ENCODE results near the gene SLC25A21. TPM values are rescaled to one million over a fixed set of nuclear protein-coding genes. Genes with fewer than 3 reads are reported as not detected.

SLC25A21 gene
- total and polyA plus RNA-seq, 4 experiments from 2014 or later: not detected

- Histone ChIP-seq H3K4me1 (ENCODE audit: insufficient read depth, low read length) (no peaks in the 10 kb centered on the region), H3K27ac (ENCODE audit: low read depth, low read length) (no peak overlapping the region), H3K27me3 (ENCODE audit: insufficient read depth, low read length) (no peaks in the 10 kb centered on the region), H3K36me3 (ENCODE audit: insufficient read depth, low read length) (no peaks in the 10 kb centered on the region), H3K4me3 (ENCODE audit: low read length in 2 of 2) (no peak overlapping the region), H3K9me3 (ENCODE audit: control insufficient read depth in 1 of 2, low read length in 2 of 2) (no peaks in the 10 kb centered on the region)
- ChIA-PET POLR2A (ENCODE audit: partially characterized antibody) (no interaction called here), CTCF (ENCODE audit: partially characterized antibody) (no interaction called here)
- Mint-ChIP-seq H3K36me3 (no peaks in the 10 kb centered on the region), H3K4me3 (no peak overlapping the region), H3K9me3 (peaks cover 0 to 16% (median 9%) of the 10 kb centered on the region in 8 donors), H3K27ac (no peak overlapping the region), H3K27me3 (no peaks in the 10 kb centered on the region), H3K4me1 (no peaks in the 10 kb centered on the region)
- intact Hi-C loops (cut with micrococcal nuclease): no loop called here
- no peak for DNase-seq
Measured at GRCh38 chr14:36756226-36756625, 416.2 kb downstream of the SLC25A21 start.

GRCh38 chr14:36755756-36756155 lies 416.6 kb downstream of the SLC25A21 start:
- no peaks in the 10 kb centered on the region for H3K36me3 ChIP-seq (ENCODE audit: insufficient read depth, low read length)
- H3K27ac ChIP-seq (ENCODE audit: low read depth, low read length): no peak overlapping the region
- H3K9me3 ChIP-seq (ENCODE audit: control insufficient read depth in 1 of 2, low read length in 2 of 2): no peaks in the 10 kb centered on the region
- H3K9me3 Mint-ChIP-seq: peaks cover 0 to 16% (median 9%) of the 10 kb centered on the region in 8 donors
- no peaks in the 10 kb centered on the region for H3K36me3 Mint-ChIP-seq
- POLR2A ChIA-PET (ENCODE audit: partially characterized antibody): no interaction called here
- no peaks in the 10 kb centered on the region for H3K27me3 Mint-ChIP-seq
- H3K4me1 Mint-ChIP-seq: no peaks in the 10 kb centered on the region
- CTCF ChIA-PET (ENCODE audit: partially characterized antibody): no interaction called here
- H3K27me3 ChIP-seq (ENCODE audit: insufficient read depth, low read length): no peaks in the 10 kb centered on the region
- no peak overlapping the region for H3K27ac Mint-ChIP-seq
- H3K4me3 Mint-ChIP-seq: no peak overlapping the region
- intact Hi-C loops (cut with micrococcal nuclease): no loop called here
- no peak overlapping the region for H3K4me3 ChIP-seq (ENCODE audit: low read length in 2 of 2)
- no peaks in the 10 kb centered on the region for H3K4me1 ChIP-seq (ENCODE audit: insufficient read depth, low read length)
- DNase-seq: no peak

GRCh38 chr14:36751920-36752319 lies 420.5 kb downstream of the SLC25A21 start:
- Histone ChIP-seq H3K4me3 (ENCODE audit: low read length in 2 of 2) (no peak overlapping the region), H3K9me3 (ENCODE audit: control insufficient read depth in 1 of 2, low read length in 2 of 2) (no peaks in the 10 kb centered on the region), H3K36me3 (ENCODE audit: insufficient read depth, low read length) (no peaks in the 10 kb centered on the region), H3K27me3 (ENCODE audit: insufficient read depth, low read length) (no peaks in the 10 kb centered on the region), H3K27ac (ENCODE audit: low read depth, low read length) (no peak overlapping the region), H3K4me1 (ENCODE audit: insufficient read depth, low read length) (no peaks in the 10 kb centered on the region)
- Mint-ChIP-seq H3K27me3 (no peaks in the 10 kb centered on the region), H3K4me1 (no peaks in the 10 kb centered on the region), H3K9me3 (peaks cover 0 to 13% (median 9%) of the 10 kb centered on the region in 8 donors), H3K27ac (no peak overlapping the region), H3K36me3 (no peaks in the 10 kb centered on the region), H3K4me3 (no peak overlapping the region)
- DNase-seq: no peak
- intact Hi-C loops (cut with micrococcal nuclease): no loop called here
- POLR2A ChIA-PET (ENCODE audit: partially characterized antibody): no interaction called here
- CTCF ChIA-PET (ENCODE audit: partially characterized antibody): no interaction called here

DNA sequence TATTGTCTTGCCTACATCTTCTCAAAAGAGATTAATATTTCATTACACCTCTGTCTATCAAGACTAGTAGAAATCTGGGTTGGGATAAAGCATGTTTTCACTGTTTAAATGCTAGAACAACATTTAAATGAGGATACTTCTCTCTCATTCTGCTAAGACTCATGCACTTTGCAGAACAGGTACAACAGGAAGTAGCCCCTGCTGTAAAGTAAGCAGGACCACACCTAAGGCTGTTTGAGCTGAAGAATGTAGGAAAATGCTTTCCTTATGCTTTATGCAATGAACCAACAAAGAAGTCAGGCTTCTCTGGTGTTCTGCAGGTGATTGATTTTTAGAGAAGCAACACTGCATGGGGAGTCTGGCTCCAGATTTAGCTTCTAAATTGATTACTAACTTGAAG lies 421.3 kb downstream of the SLC25A21 start:
- Mint-ChIP-seq H3K4me1 (no peaks in the 10 kb centered on the region), H3K36me3 (no peaks in the 10 kb centered on the region), H3K27me3 (no peaks in the 10 kb centered on the region), H3K9me3 (peaks cover 2 to 13% (median 7%) of the 10 kb centered on the region in 8 donors), H3K27ac (no peak overlapping the region), H3K4me3 (no peak overlapping the region)
- Histone ChIP-seq H3K27me3 (ENCODE audit: insufficient read depth, low read length) (no peaks in the 10 kb centered on the region), H3K4me3 (ENCODE audit: low read length in 2 of 2) (no peak overlapping the region), H3K4me1 (ENCODE audit: insufficient read depth, low read length) (no peaks in the 10 kb centered on the region), H3K36me3 (ENCODE audit: insufficient read depth, low read length) (no peaks in the 10 kb centered on the region), H3K27ac (ENCODE audit: low read depth, low read length) (no peak overlapping the region), H3K9me3 (ENCODE audit: control insufficient read depth in 1 of 2, low read length in 2 of 2) (no peaks in the 10 kb centered on the region)
- POLR2A ChIA-PET (ENCODE audit: partially characterized antibody): no interaction called here
- DNase-seq: no peak
- intact Hi-C loops (cut with micrococcal nuclease): no loop called here
- CTCF ChIA-PET (ENCODE audit: partially characterized antibody): no interaction called here

DNA sequence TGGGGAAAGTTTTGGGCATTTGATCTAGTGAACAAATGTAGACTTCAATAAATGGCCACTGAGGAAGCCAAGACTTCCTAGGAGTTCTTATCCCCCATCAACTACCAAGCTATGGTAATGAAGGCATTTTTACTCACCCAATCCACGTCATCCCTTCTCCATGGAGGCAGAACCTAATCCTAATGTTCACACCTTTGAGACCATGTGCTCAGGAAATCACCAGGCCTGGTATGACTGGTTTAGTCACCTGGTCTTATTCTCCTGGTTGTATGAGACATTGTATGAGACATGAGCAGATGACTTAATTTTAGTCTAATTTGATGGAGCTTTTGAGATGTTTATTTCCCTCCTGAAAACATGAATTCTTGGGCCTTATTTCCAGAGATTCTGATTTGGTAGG lies 422.2 kb downstream of the SLC25A21 start:
- Histone ChIP-seq H3K9me3 (ENCODE audit: control insufficient read depth in 1 of 2, low read length in 2 of 2) (no peaks in the 10 kb centered on the region), H3K27ac (ENCODE audit: low read depth, low read length) (no peak overlapping the region), H3K36me3 (ENCODE audit: insufficient read depth, low read length) (no peaks in the 10 kb centered on the region), H3K27me3 (ENCODE audit: insufficient read depth, low read length) (no peaks in the 10 kb centered on the region), H3K4me1 (ENCODE audit: insufficient read depth, low read length) (no peaks in the 10 kb centered on the region), H3K4me3 (ENCODE audit: low read length in 2 of 2) (no peak overlapping the region)
- Mint-ChIP-seq H3K27ac (no peak overlapping the region), H3K36me3 (no peaks in the 10 kb centered on the region), H3K9me3 (peaks cover 2 to 13% (median 7%) of the 10 kb centered on the region in 8 donors), H3K4me1 (no peaks in the 10 kb centered on the region), H3K4me3 (no peak overlapping the region), H3K27me3 (no peaks in the 10 kb centered on the region)
- CTCF ChIA-PET (ENCODE audit: partially characterized antibody): no interaction called here
- intact Hi-C loops (cut with micrococcal nuclease): no loop called here
- no peak for DNase-seq
- POLR2A ChIA-PET (ENCODE audit: partially characterized antibody): no interaction called here

DNA sequence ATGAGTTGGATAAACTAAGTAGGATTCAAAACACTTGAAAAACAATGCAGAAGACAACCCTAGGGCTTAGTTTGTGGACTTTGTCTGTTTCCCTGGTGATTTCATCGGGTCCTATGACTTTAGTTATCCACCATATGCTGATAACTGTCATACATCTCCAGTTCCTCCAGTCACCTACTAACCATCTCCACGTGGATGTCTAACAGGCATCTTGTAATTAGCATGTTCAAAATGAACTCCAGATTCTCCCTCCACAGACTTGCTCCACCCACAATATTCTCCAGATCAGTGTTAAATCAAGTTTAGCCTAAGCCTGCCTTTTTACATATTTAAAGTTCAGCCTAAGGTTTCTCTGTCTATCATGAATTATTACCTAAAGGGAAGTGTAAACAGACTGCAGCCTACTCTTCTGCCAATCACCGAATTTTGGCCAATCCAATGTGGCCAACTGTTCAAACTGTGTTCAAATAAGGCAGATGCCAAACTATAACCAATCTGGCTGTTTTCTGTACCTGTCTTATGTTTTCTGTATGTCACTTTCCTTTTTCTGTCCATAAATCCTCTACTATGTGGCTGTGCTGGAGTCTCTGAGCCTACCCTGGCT lies 423.7 kb downstream of the SLC25A21 start:
- POLR2A ChIA-PET (ENCODE audit: partially characterized antibody): no interaction called here
- intact Hi-C loops (cut with micrococcal nuclease): no loop called here
- Mint-ChIP-seq H3K27me3 (no peaks in the 10 kb centered on the region), H3K4me1 (no peaks in the 10 kb centered on the region), H3K27ac (no peak overlapping the region), H3K36me3 (no peaks in the 10 kb centered on the region), H3K4me3 (no peak overlapping the region), H3K9me3 (peaks cover 1 to 21% (median 7%) of the 10 kb centered on the region in 8 donors)
- H3K4me1 ChIP-seq (ENCODE audit: insufficient read depth, low read length): no peaks in the 10 kb centered on the region
- H3K27ac ChIP-seq (ENCODE audit: low read depth, low read length): no peak overlapping the region
- no peaks in the 10 kb centered on the region for H3K9me3 ChIP-seq (ENCODE audit: control insufficient read depth in 1 of 2, low read length in 2 of 2)
- DNase-seq: no peak
- no peaks in the 10 kb centered on the region for H3K36me3 ChIP-seq (ENCODE audit: insufficient read depth, low read length)
- no peak overlapping the region for H3K4me3 ChIP-seq (ENCODE audit: low read length in 2 of 2)
- CTCF ChIA-PET (ENCODE audit: partially characterized antibody): interaction anchor here (1.1 to 1.7 kb wide), 2 partner anchors 11 to 12 kb away, joined by 3 read pairs; no protein-coding TSS in a partner anchor
- no peaks in the 10 kb centered on the region for H3K27me3 ChIP-seq (ENCODE audit: insufficient read depth, low read length)

DNA sequence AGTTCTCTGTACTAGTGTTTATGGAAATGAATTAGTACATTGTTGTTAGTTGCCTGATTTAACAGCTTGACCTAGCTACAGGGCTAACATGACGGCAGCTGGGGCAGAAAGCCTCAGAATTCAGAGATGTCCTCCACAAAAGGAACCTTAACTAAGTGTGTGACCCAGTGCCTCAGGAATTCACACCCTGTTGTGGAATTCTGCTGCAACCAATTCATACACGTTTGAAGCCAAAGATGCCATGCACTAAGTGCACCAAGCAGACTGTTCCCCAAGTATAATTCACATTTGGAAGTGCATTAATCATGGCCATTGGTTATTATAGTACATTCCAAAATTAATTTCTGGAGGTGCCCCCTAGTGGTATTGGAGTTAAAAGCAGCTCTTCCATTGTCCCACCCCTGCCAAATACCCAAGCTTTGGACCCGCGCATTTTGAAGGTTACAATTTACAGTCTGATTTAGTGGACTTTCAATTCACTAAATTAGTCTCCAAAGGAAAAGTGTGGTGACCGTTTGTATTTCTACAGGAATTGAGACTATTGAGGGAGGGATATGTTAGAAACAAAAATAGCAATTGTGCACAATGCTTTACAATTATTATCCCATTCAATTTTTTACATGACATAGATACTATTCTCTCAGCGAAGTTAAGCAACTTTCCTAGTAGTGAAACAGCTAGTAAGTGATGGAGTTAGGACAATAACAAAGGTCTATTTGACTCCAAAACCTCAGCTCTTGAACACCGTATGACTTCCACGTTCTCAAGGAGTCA lies 424.8 kb downstream of the SLC25A21 start:
- no peaks in the 10 kb centered on the region for H3K36me3 Mint-ChIP-seq
- no peak for DNase-seq
- no peak overlapping the region for H3K4me3 ChIP-seq (ENCODE audit: low read length in 2 of 2)
- H3K27ac ChIP-seq (ENCODE audit: low read depth, low read length): no peak overlapping the region
- no peaks in the 10 kb centered on the region for H3K27me3 Mint-ChIP-seq
- no peaks in the 10 kb centered on the region for H3K9me3 ChIP-seq (ENCODE audit: control insufficient read depth in 1 of 2, low read length in 2 of 2)
- ChIA-PET POLR2A (ENCODE audit: partially characterized antibody) (no interaction called here), CTCF (ENCODE audit: partially characterized antibody) (interaction anchor here (1.1 to 1.7 kb wide), 2 partner anchors 9 to 11 kb away, joined by 3 read pairs; no protein-coding TSS in a partner anchor)
- H3K36me3 ChIP-seq (ENCODE audit: insufficient read depth, low read length): no peaks in the 10 kb centered on the region
- peaks cover 0 to 20% (median 5%) of the 10 kb centered on the region in 8 donors for H3K9me3 Mint-ChIP-seq
- H3K4me1 ChIP-seq (ENCODE audit: insufficient read depth, low read length): no peaks in the 10 kb centered on the region
- no peak overlapping the region for H3K27ac Mint-ChIP-seq
- H3K4me1 Mint-ChIP-seq: no peaks in the 10 kb centered on the region
- H3K4me3 Mint-ChIP-seq: no peak overlapping the region
- no peaks in the 10 kb centered on the region for H3K27me3 ChIP-seq (ENCODE audit: insufficient read depth, low read length)
- intact Hi-C loops (cut with micrococcal nuclease): no loop called here
